Activated CD4-positive, alpha-beta T cell treated with anti-CD3 and anti-CD28 coated beads, Interleukin-2, amount 50 U/mL, for 24 hours (primary cell): Measurements from ENCODE around the gene LILRB2.
"Not testable (repeated sequence)": the region's sequence is repeated elsewhere in the genome, so short reads cannot be mapped to it uniquely, and the experiment has no call there.

Experiments
- DNase-seq, 2 donors: peaks; one replicate each; pipeline ENCODE4 v3.0.0-alpha.2; 2020; ENCODE audit warnings: low read depth in 1 of 2, low spot score in 1 of 2

Gene LILRB2

GRCh38 chr19:54273821-54274220 is 7.1 kb downstream of the LILRB2 start:
- no peak for DNase-seq

GRCh38 chr19:54272181-54272580 is 8.7 kb downstream of the LILRB2 start:
- DNase-seq, result not testable (repeated sequence)

GRCh38 chr19:54271587-54271986 is 9.3 kb downstream of the LILRB2 start:
- not testable (repeated sequence) for DNase-seq

- no peak for DNase-seq
Measured at GRCh38 chr19:54271106-54271505, 9.8 kb downstream of the LILRB2 start.

- no peak for DNase-seq
Measured at GRCh38 chr19:54268936-54269335, 12.0 kb downstream of the LILRB2 start.

GRCh38 chr19:54266133-54266532 is 14.8 kb downstream of the LILRB2 start:
- peak; percentile 39 to 63 for DNase-seq

- DNase-seq, result no peak
Measured at GRCh38 chr19:54262470-54262869, 18.4 kb downstream of the LILRB2 start.

- DNase-seq, result no peak
Measured at GRCh38 chr19:54262066-54262465, 18.8 kb downstream of the LILRB2 start.

GRCh38 chr19:54257116-54257480 is 23.8 kb downstream of the LILRB2 start, which contains the start of gene LILRB5:
TSS of gene LILRB5 (minus strand) at chr19:54257273. CDS start at chr19:54257193, 80 bp downstream.
- DNase-seq, result no peak

GRCh38 chr19:54256250-54257115 is 24.4 kb downstream of the LILRB2 start:
- no peak for DNase-seq

GRCh38 chr19:54255105-54255775 is 25.7 kb downstream of the LILRB2 start:
- DNase-seq, result no peak

GRCh38 chr19:54254195-54254906 is 26.6 kb downstream of the LILRB2 start:
- no peak for DNase-seq

GRCh38 chr19:54253331-54254194 is 27.3 kb downstream of the LILRB2 start:
- no peak for DNase-seq

GRCh38 chr19:54252845-54253244 is 28.1 kb downstream of the LILRB2 start:
- no peak for DNase-seq

GRCh38 chr19:54252243-54252642 is 28.7 kb downstream of the LILRB2 start:
- no peak for DNase-seq

- DNase-seq, result peak in 1 of 2 donors; percentile 29
Measured at GRCh38 chr19:54248016-54248601, 32.8 kb downstream of the LILRB2 start.

GRCh38 chr19:54247106-54247930 is 33.6 kb downstream of the LILRB2 start:
- no peak for DNase-seq

- no peak for DNase-seq
Measured at GRCh38 chr19:54245936-54246335, 35.0 kb downstream of the LILRB2 start.

- DNase-seq, result not testable (repeated sequence)
Measured at GRCh38 chr19:54243809-54244208, 37.1 kb downstream of the LILRB2 start.
